Measurements from ENCODE around the gene TALDO1. TPM values are rescaled to one million over a fixed set of nuclear protein-coding genes. Genes with fewer than 3 reads are reported as not detected.

Gene TALDO1
- total RNA-seq, 1 experiment from 2014 or later = 379 TPM

DNA sequence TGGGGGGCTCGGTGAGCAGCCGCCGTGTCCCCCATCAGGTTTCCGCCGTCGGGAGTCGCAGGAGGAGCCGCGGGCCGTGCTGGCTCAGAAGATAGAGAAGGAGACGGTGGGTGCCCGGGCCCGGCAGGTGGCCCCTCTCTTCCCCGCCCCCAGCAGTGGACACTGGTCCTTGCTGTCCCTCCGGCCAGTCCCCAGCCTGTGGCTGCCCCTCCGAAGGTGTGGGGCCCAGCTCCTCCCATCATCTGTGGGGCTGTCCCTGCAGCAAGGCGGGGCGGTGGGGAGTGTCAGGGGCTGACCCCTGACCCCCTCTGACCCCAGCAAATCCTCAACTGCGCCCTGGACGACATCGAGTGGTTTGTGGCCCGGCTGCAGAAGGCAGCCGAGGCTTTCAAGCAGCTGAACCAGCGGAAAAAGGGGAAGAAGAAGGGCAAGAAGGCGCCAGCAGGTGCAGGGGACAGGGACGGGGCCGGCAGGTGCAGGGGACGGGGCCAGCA, 26.0 kb upstream of the TALDO1 start:
- Mint-ChIP-seq H3K4me3 (ENCODE audit: low read depth, unreplicated experiment) (no peak overlapping the region), H3K4me1 (ENCODE audit: low read depth, unreplicated experiment) (no peaks in the 10 kb centered on the region), H3K27me3 (ENCODE audit: unreplicated experiment) (no peaks in the 10 kb centered on the region), H3K27ac (ENCODE audit: unreplicated experiment) (no peak overlapping the region), H3K36me3 (ENCODE audit: insufficient read depth, unreplicated experiment) (peaks cover 57% of the 10 kb centered on the region), H3K9me3 (ENCODE audit: low read depth, unreplicated experiment) (no peaks in the 10 kb centered on the region)
- no peak for DNase-seq
- intact Hi-C loops (cut with micrococcal nuclease; ENCODE audit: unreplicated experiment) = loop anchor here (10.0 kb wide), 1 partner anchor 166 kb away; no protein-coding TSS in a partner anchor
- BruUV-seq (replicated peaks) = TSS peak; percentile 19
- CTCF ChIA-PET = interaction anchor here (1.7 kb wide), 2 partner anchors 23 to 25 kb away, joined by 4 to 9 read pairs; partner anchors contain the start of gene TMEM80
- TF ChIP-seq, protein P1, sequence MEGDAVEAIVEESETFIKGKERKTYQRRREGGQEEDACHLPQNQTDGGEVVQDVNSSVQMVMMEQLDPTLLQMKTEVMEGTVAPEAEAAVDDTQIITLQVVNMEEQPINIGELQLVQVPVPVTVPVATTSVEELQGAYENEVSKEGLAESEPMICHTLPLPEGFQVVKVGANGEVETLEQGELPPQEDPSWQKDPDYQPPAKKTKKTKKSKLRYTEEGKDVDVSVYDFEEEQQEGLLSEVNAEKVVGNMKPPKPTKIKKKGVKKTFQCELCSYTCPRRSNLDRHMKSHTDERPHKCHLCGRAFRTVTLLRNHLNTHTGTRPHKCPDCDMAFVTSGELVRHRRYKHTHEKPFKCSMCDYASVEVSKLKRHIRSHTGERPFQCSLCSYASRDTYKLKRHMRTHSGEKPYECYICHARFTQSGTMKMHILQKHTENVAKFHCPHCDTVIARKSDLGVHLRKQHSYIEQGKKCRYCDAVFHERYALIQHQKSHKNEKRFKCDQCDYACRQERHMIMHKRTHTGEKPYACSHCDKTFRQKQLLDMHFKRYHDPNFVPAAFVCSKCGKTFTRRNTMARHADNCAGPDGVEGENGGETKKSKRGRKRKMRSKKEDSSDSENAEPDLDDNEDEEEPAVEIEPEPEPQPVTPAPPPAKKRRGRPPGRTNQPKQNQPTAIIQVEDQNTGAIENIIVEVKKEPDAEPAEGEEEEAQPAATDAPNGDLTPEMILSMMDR (IDR thresholded peaks at IDR 0.05; ENCODE audit: unreplicated experiment) = no peak

DNA sequence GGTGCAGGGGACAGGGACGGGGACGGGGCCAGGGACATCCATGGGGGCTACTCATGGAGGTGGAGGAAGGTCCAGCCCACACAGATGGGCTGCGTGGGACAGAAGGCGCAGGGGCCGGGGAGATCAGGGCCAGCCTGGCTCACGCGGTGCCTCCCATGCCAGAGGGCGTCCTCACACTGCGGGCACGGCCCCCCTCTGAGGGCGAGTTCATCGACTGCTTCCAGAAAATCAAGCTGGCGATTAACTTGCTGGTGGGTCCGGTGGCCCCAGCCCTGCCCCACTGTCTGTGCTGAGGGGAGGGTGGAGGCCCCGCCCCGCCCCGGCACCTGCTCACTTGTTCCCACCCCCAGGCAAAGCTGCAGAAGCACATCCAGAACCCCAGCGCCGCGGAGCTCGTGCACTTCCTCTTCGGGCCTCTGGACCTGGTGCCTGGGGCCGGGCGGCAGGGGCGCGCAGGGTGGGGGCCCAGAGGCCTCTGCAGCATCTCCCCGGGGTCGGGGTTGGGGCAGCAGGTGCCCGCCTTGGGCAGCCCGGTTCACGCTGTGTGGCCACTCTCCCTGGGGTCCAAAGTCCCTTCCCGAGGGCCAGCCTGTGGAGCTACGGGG, 25.4 kb upstream of the TALDO1 start:
- Mint-ChIP-seq H3K27me3 (ENCODE audit: unreplicated experiment) (no peaks in the 10 kb centered on the region), H3K9me3 (ENCODE audit: low read depth, unreplicated experiment) (no peaks in the 10 kb centered on the region), H3K4me3 (ENCODE audit: low read depth, unreplicated experiment) (no peak overlapping the region), H3K4me1 (ENCODE audit: low read depth, unreplicated experiment) (no peaks in the 10 kb centered on the region), H3K27ac (ENCODE audit: unreplicated experiment) (no peak overlapping the region), H3K36me3 (ENCODE audit: insufficient read depth, unreplicated experiment) (peaks cover 56% of the 10 kb centered on the region)
- TF ChIP-seq, protein P1 (IDR thresholded peaks at IDR 0.05; ENCODE audit: unreplicated experiment) = no peak
- CTCF ChIA-PET = interaction anchor here (1.5 to 1.7 kb wide), 3 partner anchors 24 to 26 kb away, joined by 4 to 9 read pairs (median 5); partner anchors contain the start of genes TALDO1 and TMEM80
- no peak for DNase-seq
- intact Hi-C loops (cut with micrococcal nuclease; ENCODE audit: unreplicated experiment) = loop anchor here (10.0 kb wide), 1 partner anchor 167 kb away; no protein-coding TSS in a partner anchor
- BruUV-seq (replicated peaks) = no TSS peak

DNA sequence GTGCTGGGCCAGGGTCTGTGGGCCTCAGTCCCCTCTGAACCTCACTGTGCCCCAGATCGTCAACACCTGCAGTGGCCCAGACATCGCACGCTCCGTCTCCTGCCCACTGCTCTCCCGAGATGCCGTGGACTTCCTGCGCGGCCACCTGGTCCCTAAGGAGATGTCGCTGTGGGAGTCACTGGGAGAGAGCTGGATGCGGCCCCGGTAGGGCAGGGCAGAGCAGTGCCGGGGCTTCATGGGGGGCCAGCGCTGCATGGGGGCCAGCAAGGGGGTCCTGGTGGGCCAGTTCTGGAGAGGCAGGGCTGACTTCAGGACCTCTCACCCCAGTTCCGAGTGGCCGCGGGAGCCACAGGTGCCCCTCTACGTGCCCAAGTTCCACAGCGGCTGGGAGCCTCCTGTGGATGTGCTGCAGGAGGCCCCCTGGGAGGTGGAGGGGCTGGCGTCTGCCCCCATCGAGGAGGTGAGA, 24.9 kb upstream of the TALDO1 start:
- Mint-ChIP-seq H3K4me1 (ENCODE audit: low read depth, unreplicated experiment) (no peaks in the 10 kb centered on the region), H3K36me3 (ENCODE audit: insufficient read depth, unreplicated experiment) (peaks cover 60% of the 10 kb centered on the region), H3K27ac (ENCODE audit: unreplicated experiment) (no peak overlapping the region), H3K27me3 (ENCODE audit: unreplicated experiment) (no peaks in the 10 kb centered on the region), H3K4me3 (ENCODE audit: low read depth, unreplicated experiment) (no peak overlapping the region), H3K9me3 (ENCODE audit: low read depth, unreplicated experiment) (no peaks in the 10 kb centered on the region)
- DNase-seq = no peak
- CTCF ChIA-PET = interaction anchor here (1.1 to 1.7 kb wide), 4 partner anchors 25 to 67 kb away, joined by 3 to 9 read pairs (median 4); partner anchors contain the start of genes TALDO1 and TMEM80
- TF ChIP-seq, protein P1 (IDR thresholded peaks at IDR 0.05; ENCODE audit: unreplicated experiment) = no peak
- intact Hi-C loops (cut with micrococcal nuclease; ENCODE audit: unreplicated experiment) = loop anchor here (10.0 kb wide), 1 partner anchor 168 kb away; no protein-coding TSS in a partner anchor
- BruUV-seq (replicated peaks) = no TSS peak

DNA sequence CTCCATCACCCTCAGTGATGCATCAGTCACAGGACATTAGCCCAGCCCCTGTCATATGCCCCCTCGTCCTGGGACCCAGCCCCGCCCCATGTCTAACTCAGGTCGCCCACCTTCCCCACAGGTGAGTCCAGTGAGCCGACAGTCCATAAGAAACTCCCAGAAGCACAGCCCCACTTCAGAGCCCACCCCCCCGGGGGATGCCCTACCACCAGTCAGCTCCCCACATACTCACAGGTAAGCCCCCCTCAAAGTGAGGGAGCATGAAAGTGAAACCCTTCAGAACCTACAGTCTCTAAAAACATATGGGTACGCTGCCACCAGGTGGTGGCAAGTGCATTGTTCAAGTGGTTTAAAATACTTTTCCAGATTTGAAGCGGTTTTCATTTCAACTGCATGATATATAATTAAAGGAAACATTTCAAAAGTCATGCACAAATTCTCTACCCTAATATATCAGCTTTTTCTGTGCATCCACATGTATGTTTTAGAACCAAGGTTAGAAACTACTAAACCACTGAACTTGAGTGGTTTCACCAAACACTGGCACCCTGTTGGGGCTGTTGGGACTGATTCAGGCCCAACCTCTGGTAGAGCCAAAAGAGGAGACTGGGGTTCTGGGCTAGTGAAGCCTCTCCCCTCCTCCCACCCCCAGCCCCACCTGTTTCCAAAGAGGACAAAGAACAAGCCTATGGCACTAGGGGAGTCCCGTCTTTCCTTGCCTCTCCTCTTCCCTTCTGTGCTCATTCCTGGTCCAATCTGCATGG, 24.0 kb upstream of the TALDO1 start:
- intact Hi-C loops (cut with micrococcal nuclease; ENCODE audit: unreplicated experiment) = loop anchor here (1.0 to 10.0 kb wide), 2 partner anchors 27 to 169 kb away; no protein-coding TSS in a partner anchor
- peak; percentile 59 for DNase-seq
- no peak overlapping the region for H3K4me3 Mint-ChIP-seq (ENCODE audit: low read depth, unreplicated experiment)
- no peak overlapping the region for H3K27ac Mint-ChIP-seq (ENCODE audit: unreplicated experiment)
- H3K36me3 Mint-ChIP-seq (ENCODE audit: insufficient read depth, unreplicated experiment) = peaks cover 68% of the 10 kb centered on the region
- BruUV-seq (replicated peaks) = no TSS peak
- no peaks in the 10 kb centered on the region for H3K9me3 Mint-ChIP-seq (ENCODE audit: low read depth, unreplicated experiment)
- no peaks in the 10 kb centered on the region for H3K4me1 Mint-ChIP-seq (ENCODE audit: low read depth, unreplicated experiment)
- no peaks in the 10 kb centered on the region for H3K27me3 Mint-ChIP-seq (ENCODE audit: unreplicated experiment)
- CTCF ChIA-PET = interaction anchor here (0.6 to 1.7 kb wide), 5 partner anchors 22 to 68 kb away, joined by 3 to 9 read pairs (median 4); partner anchors contain the start of genes TALDO1 and TMEM80
- TF ChIP-seq, protein P1 (IDR thresholded peaks at IDR 0.05; ENCODE audit: unreplicated experiment) = peak; percentile 67
